HepG2 (cell line): ENCODE data around the gene SERINC5. TPM values are rescaled to one million over a fixed set of nuclear protein-coding genes. Genes with fewer than 3 reads are reported as not detected.

Source experiments
- ATAC-seq: fragments of 200-7000 bp; cut with Tn5 transposase; 3 replicates; pipeline ENCODE4 v1.9.1; 2020; ENCODE audit warnings: mild to moderate bottlenecking, moderate library complexity
- BruUV-seq: library from RNA; stranded (reverse); fragments of 400-500 nt; replicated peaks from 2 replicates; lab custom pipeline; 2021; lab: Mats Ljungman, UMichigan
- CTCF ChIA-PET: fragments of 300-600 bp; formaldehyde crosslinking; extraction: SDS; loops from one replicate; lab custom pipeline; 2021; ENCODE audit warnings: low total read pairs, inconsistent platforms, low intra/inter-chr PET ratio; lab: Yijun Ruan, JAX
- POLR2A ChIA-PET: fragments of 350-600 bp; sonication (Branson Sonifier 250); formaldehyde crosslinking; loops from one replicate; lab custom pipeline; 2020; ENCODE audit warnings: antibody characterized with exemption, inconsistent platforms; lab: Yijun Ruan, JAX
- DNase-seq: peaks from one replicate; pipeline ENCODE4 v3.0.0-alpha.2; 2015; ENCODE audit warnings: low spot score
- FAIRE-seq: peaks from 3 replicates; lab custom pipeline; 2011; peaks lifted over from hg19 to GRCh38; lab: Jason Lieb, UNC
- H2AFZ ChIP-seq: one replicate; pipeline ENCODE4 v1.6.1; 2011; ENCODE audit warnings: low read length, inconsistent platforms
- H3K27ac ChIP-seq: fragments of 300-600 bp; 3 replicates; pipeline ENCODE4 v1.8.0; 2011; ENCODE audit warnings: mixed run types, mild to moderate bottlenecking, mixed read lengths, low read length, inconsistent platforms; ENCODE audit not compliant: insufficient read depth; ENCODE audit errors: extremely low read length
- H3K27me3 ChIP-seq, 2 experiments: fragments of 200-600 bp in 1 of 2; 2 replicates in 1 of 2; 3 replicates in 1 of 2; pipeline versions ENCODE4 v1.6.0 to v1.8.0; 2011; ENCODE audit warnings: low read length in 2 of 2, mild to moderate bottlenecking in 2 of 2, moderate library complexity in 2 of 2, inconsistent platforms in 1 of 2; ENCODE audit not compliant: insufficient read depth in 2 of 2, control insufficient read depth in 1 of 2
- H3K36me3 ChIP-seq, 2 experiments: fragments of 200-600 bp in 1 of 2; replicated peaks in 1 of 2; 2 replicates in 1 of 2; 3 replicates in 1 of 2; pipeline versions ENCODE4 v1.5.1 to v1.8.0; 2011; ENCODE audit warnings: low read length in 2 of 2, inconsistent platforms in 1 of 2; ENCODE audit not compliant: insufficient read depth in 2 of 2, control insufficient read depth in 1 of 2
- H3K4me1 ChIP-seq: 2 replicates; pipeline ENCODE4 v1.5.1; 2012; ENCODE audit warnings: low read length, inconsistent platforms; ENCODE audit not compliant: insufficient read depth
- H3K4me2 ChIP-seq: 2 replicates; pipeline ENCODE4 v1.6.0; 2011; ENCODE audit warnings: low read depth, low read length, inconsistent platforms
- H3K4me3 ChIP-seq, 3 experiments: fragments of 200-600 bp in 1 of 3; sonication (generic), shearing (Covaris generic) in 1 of 3; replicated peaks in 1 of 3; 2 replicates each; pipeline ENCODE4 v1.5.1; 2011 to 2016; ENCODE audit warnings: low read length in 3 of 3, inconsistent platforms in 2 of 3, low read depth in 2 of 3, mild to moderate bottlenecking in 2 of 3, control low read depth in 1 of 3, mixed read lengths in 1 of 3; ENCODE audit not compliant: insufficient read depth in 1 of 3
- H3K79me2 ChIP-seq: one replicate; pipeline ENCODE4 v1.6.1; 2011; ENCODE audit warnings: low read length, inconsistent platforms; ENCODE audit not compliant: insufficient read depth
- H3K9ac ChIP-seq: 2 replicates; pipeline ENCODE4 v1.6.0; 2011; ENCODE audit warnings: mild to moderate bottlenecking, low read depth, low read length, inconsistent platforms; ENCODE audit not compliant: insufficient read depth
- H3K9me3 ChIP-seq: 2 replicates; pipeline ENCODE4 v1.5.1; 2012; ENCODE audit warnings: mild to moderate bottlenecking, low read length
- H4K20me1 ChIP-seq: 2 replicates; pipeline ENCODE4 v1.6.0; 2011; ENCODE audit warnings: inconsistent platforms, mild to moderate bottlenecking, low read length, moderate library complexity; ENCODE audit not compliant: insufficient read depth
- CCAR2 ChIP-seq: fragments of 200-400 bp; formaldehyde crosslinking; optimal IDR thresholded peaks from 2 replicates; pipeline ENCODE3; 2018; ENCODE audit warnings: low read depth, mild to moderate bottlenecking, low read length, moderate library complexity
- MNT ChIP-seq: fragments of 450-650 bp; IDR thresholded peaks from 2 replicates; pipeline ENCODE4 v1.6.1; 2016
- NRL ChIP-seq: sonication (generic); formaldehyde crosslinking; IDR thresholded peaks from 2 replicates; pipeline ENCODE4 v1.5.0; 2020; ENCODE audit warnings: missing genetic modification reagents, mild to moderate bottlenecking, moderate library complexity, borderline replicate concordance
- PHF8 ChIP-seq: sonication (generic); formaldehyde crosslinking; IDR thresholded peaks from 2 replicates; pipeline ENCODE4 v1.5.0; 2020; ENCODE audit warnings: missing genetic modification reagents
- SOX6 ChIP-seq, 2 experiments: fragments of 450-650 bp in 1 of 2; sonication (generic) in 1 of 2; formaldehyde crosslinking in 1 of 2; IDR thresholded peaks; 2 replicates each; pipeline versions ENCODE4 v1.4.0 to v1.6.1; 2017 to 2020; ENCODE audit warnings: antibody characterized with exemption in 1 of 2, mild to moderate bottlenecking in 1 of 2, missing genetic modification reagents in 1 of 2
- TEAD3 ChIP-seq: optimal IDR thresholded peaks from 2 replicates; pipeline ENCODE3; 2016; ENCODE audit warnings: borderline replicate concordance
- TSC22D2 ChIP-seq: sonication (generic); formaldehyde crosslinking; IDR thresholded peaks from 2 replicates; pipeline ENCODE4 v1.5.1; 2020; ENCODE audit warnings: missing genetic modification reagents, mild to moderate bottlenecking, borderline replicate concordance
- YEATS2 ChIP-seq: sonication (generic); formaldehyde crosslinking; IDR thresholded peaks from 2 replicates; pipeline ENCODE4 v1.4.0; 2020; ENCODE audit warnings: missing genetic modification reagents, borderline replicate concordance
- ZBTB42 ChIP-seq: sonication (generic); formaldehyde crosslinking; IDR thresholded peaks from 2 replicates; pipeline ENCODE4 v1.5.0; 2020; ENCODE audit warnings: mild to moderate bottlenecking, missing genetic modification reagents
- ZKSCAN5 ChIP-seq: sonication (generic); formaldehyde crosslinking; IDR thresholded peaks from 2 replicates; pipeline ENCODE4 v1.5.1; 2020; ENCODE audit warnings: mild to moderate bottlenecking, missing genetic modification reagents
- ZNF160 ChIP-seq: sonication (generic); formaldehyde crosslinking; IDR thresholded peaks from 2 replicates; pipeline ENCODE4 v1.8.0; 2022; ENCODE audit warnings: mild to moderate bottlenecking, inconsistent platforms, missing genetic modification reagents
- ZNF557 ChIP-seq: sonication (generic); formaldehyde crosslinking; IDR thresholded peaks from 2 replicates; pipeline ENCODE4 v1.4.0; 2020; ENCODE audit warnings: missing genetic modification reagents
- ZNF879 ChIP-seq: sonication (generic); formaldehyde crosslinking; IDR thresholded peaks from 2 replicates; pipeline ENCODE4 v1.8.1; 2023; ENCODE audit warnings: missing genetic modification reagents
- ZSCAN30 ChIP-seq: sonication (generic); formaldehyde crosslinking; IDR thresholded peaks from 2 replicates; pipeline ENCODE4 v1.5.0; 2020; ENCODE audit warnings: mild to moderate bottlenecking, missing genetic modification reagents
- WGBS: methylation state at CpG from one replicate; pipeline ENCODE4 v1.1.6; 2017; ENCODE audit warnings: low lambda C conversion rate; 5-methylcytosine and 5-hydroxymethylcytosine counted together
- in situ Hi-C: cut with HindIII; loops from 2 replicates; pipeline ENCODE4 v1.10.0; 2017; ENCODE audit warnings: low pct_unique_long_range_greater_than_20kb; ENCODE audit not compliant: extremely low pct_ligation_motif_present
- intact Hi-C: fragments of 100-400 bp; cut with micrococcal nuclease; formaldehyde crosslinking; loops from one replicate; pipeline ENCODE4 v1.10.0; 2022; ENCODE audit not compliant: unreplicated experiment
- polyA plus RNA-seq, 8 experiments: library from polyadenylated mRNA; depleted of rRNA in 3 of 8; stranded (reverse) in 7 of 8; unstranded in 1 of 8; fragments of >200 nt; fragmentation: Illumina TruSeq in 4 of 8; extraction: Trizol in 4 of 8; gene quantifications; 2 replicates each; pipeline versions ENCODE4 v1.2.1 to v1.2.3, GENCODE V29; 2011 to 2016; ENCODE audit warnings: low read depth in 4 of 8, missing spikeins in 1 of 8, mixed read lengths in 1 of 8; ENCODE audit not compliant: insufficient read depth in 1 of 8
- total RNA-seq, 5 experiments: library from RNA; depleted of rRNA; stranded (reverse); fragments of >200 nt; fragmentation: Illumina TruSeq; extraction: Trizol; gene quantifications; 2 replicates each; pipeline ENCODE4 v1.2.3, GENCODE V29; 2016; ENCODE audit warnings: low read depth in 1 of 5
- TF ChIP-seq, protein P1 (sequence below): sonication (generic); formaldehyde crosslinking; IDR thresholded peaks from 2 replicates; pipeline ENCODE4 v1.5.1; 2020; ENCODE audit warnings: mild to moderate bottlenecking, missing genetic modification reagents, borderline replicate concordance
- TF ChIP-seq, protein P2 (sequence below): sonication (generic); formaldehyde crosslinking; IDR thresholded peaks from 2 replicates; pipeline ENCODE4 v1.5.0; 2020; ENCODE audit warnings: missing genetic modification reagents

SERINC5 gene
- total and polyA plus RNA-seq, 2 of the 13 experiments (the other 11 are each of a cell fraction or from before 2014, with no cell fraction given), result 17.3 to 22.8 TPM

DNA sequence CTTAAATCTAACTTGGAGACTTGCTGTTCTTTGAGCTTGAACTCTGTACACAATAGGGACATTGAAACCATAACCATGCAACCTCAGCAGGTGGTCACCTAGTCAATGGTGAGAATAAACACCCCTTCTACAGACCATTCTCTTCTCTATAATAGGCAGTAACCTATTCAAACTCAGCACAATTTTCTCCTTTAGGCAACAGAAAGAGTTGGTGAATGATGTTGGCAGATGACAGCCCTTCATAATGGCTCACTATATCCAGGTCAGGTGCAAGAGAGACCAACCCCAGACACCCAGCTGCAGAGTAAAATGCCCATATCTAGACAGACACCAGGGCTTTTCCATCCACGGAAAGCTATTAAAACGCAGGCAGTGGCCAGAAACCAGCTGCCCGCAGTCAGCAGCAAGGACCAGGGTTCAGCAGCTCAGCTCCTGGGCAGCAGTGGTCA is 106.7 kb downstream of the SERINC5 start:
- Histone ChIP-seq H3K36me3 (peaks cover 15 to 47% of the 10 kb centered on the region in 2 experiments), H3K9me3 (no peaks in the 10 kb centered on the region), H2AFZ (no peak overlapping the region), H4K20me1 (no peaks in the 10 kb centered on the region), H3K4me2 (no peak overlapping the region), H3K79me2 (no peaks in the 10 kb centered on the region), H3K27ac (no peak overlapping the region), H3K4me1 (peaks cover 31% of the 10 kb centered on the region), H3K9ac (no peak overlapping the region), H3K27me3 (no peaks in the 10 kb centered on the region), H3K4me3 (no peak overlapping the region)
- WGBS, result 100% methylated on average over 2 of the region's 3 CpGs
- TF ChIP-seq ZBTB42 (CRISPR knock-in tag), result no peak
- no peak for TF ChIP-seq SOX6 (IDR thresholded peaks at IDR 0.05)
- TF ChIP-seq SOX6 (CRISPR knock-in tag; IDR thresholded peaks at IDR 0.05), result no peak
- no peak for TF ChIP-seq ZSCAN30
- TF ChIP-seq, protein P1, sequence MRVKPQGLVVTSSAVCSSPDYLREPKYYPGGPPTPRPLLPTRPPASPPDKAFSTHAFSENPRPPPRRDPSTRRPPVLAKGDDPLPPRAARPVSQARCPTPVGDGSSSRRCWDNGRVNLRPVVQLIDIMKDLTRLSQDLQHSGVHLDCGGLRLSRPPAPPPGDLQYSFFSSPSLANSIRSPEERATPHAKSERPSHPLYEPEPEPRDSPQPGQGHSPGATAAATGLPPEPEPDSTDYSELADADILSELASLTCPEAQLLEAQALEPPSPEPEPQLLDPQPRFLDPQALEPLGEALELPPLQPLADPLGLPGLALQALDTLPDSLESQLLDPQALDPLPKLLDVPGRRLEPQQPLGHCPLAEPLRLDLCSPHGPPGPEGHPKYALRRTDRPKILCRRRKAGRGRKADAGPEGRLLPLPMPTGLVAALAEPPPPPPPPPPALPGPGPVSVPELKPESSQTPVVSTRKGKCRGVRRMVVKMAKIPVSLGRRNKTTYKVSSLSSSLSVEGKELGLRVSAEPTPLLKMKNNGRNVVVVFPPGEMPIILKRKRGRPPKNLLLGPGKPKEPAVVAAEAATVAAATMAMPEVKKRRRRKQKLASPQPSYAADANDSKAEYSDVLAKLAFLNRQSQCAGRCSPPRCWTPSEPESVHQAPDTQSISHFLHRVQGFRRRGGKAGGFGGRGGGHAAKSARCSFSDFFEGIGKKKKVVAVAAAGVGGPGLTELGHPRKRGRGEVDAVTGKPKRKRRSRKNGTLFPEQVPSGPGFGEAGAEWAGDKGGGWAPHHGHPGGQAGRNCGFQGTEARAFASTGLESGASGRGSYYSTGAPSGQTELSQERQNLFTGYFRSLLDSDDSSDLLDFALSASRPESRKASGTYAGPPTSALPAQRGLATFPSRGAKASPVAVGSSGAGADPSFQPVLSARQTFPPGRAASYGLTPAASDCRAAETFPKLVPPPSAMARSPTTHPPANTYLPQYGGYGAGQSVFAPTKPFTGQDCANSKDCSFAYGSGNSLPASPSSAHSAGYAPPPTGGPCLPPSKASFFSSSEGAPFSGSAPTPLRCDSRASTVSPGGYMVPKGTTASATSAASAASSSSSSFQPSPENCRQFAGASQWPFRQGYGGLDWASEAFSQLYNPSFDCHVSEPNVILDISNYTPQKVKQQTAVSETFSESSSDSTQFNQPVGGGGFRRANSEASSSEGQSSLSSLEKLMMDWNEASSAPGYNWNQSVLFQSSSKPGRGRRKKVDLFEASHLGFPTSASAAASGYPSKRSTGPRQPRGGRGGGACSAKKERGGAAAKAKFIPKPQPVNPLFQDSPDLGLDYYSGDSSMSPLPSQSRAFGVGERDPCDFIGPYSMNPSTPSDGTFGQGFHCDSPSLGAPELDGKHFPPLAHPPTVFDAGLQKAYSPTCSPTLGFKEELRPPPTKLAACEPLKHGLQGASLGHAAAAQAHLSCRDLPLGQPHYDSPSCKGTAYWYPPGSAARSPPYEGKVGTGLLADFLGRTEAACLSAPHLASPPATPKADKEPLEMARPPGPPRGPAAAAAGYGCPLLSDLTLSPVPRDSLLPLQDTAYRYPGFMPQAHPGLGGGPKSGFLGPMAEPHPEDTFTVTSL, result no peak
- TF ChIP-seq ZNF879 (CRISPR knock-in tag), result no peak
- no peak for TF ChIP-seq TEAD3
- no peak for TF ChIP-seq YEATS2 (CRISPR knock-in tag)
- TF ChIP-seq CCAR2, result no peak
- TF ChIP-seq, protein P2, sequence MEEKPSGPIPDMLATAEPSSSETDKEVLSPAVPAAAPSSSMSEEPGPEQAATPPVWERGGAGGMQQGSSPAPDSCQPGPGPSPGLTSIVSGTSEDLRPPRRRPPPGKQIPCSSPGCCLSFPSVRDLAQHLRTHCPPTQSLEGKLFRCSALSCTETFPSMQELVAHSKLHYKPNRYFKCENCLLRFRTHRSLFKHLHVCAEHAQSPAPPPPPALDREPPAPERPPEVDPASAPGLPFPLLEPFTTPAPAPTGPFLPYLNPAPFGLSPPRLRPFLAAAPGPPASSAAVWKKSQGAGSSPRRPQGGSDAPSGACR, result no peak
- no peak for TF ChIP-seq PHF8 (CRISPR knock-in tag)
- no peak for TF ChIP-seq TSC22D2 (CRISPR knock-in tag)
- TF ChIP-seq MNT, result no peak
- no peak for TF ChIP-seq ZNF557 (CRISPR knock-in tag)
- TF ChIP-seq ZKSCAN5 (CRISPR knock-in tag), result no peak
- no peak for TF ChIP-seq NRL (CRISPR knock-in tag)
- TF ChIP-seq ZNF160, result no peak
- no TSS peak for BruUV-seq
- ChIA-PET CTCF (no interaction called here), POLR2A (no interaction called here)
- ATAC-seq (no peak), DNase-seq (no peak), FAIRE-seq (no peak)
- intact Hi-C loops, result no loop called here
- in situ Hi-C loops, result no loop called here
